Kidney epithelial cell (primary cell): ENCODE measurements around the gene CNTN3. TPM values are rescaled to one million over a fixed set of nuclear protein-coding genes. Genes with fewer than 3 reads are reported as not detected.

Source experiments
- DNase-seq: peaks from one replicate; pipeline ENCODE4 v3.0.0-alpha.2; 2010; ENCODE audit warnings: low read depth
- H3K27me3 ChIP-seq: 2 replicates; pipeline ENCODE4 v1.6.0; 2011; ENCODE audit warnings: low read length; ENCODE audit not compliant: control insufficient read depth, insufficient read depth
- H3K36me3 ChIP-seq: 2 replicates; pipeline ENCODE4 v1.5.1; 2011; ENCODE audit warnings: low read length; ENCODE audit not compliant: control insufficient read depth, insufficient read depth
- H3K4me3 ChIP-seq: 2 replicates; pipeline ENCODE4 v1.5.1; 2011; ENCODE audit warnings: low read depth, mild to moderate bottlenecking, control low read depth, low read length
- total RNA-seq: library from RNA; depleted of rRNA; stranded (reverse); fragments of >200 nt; gene quantifications from 2 replicates; pipeline ENCODE4 v1.2.3, GENCODE V29; 2015
- TF ChIP-seq, protein P1 (sequence below): IDR thresholded peaks from 2 replicates; pipeline ENCODE4 v1.5.1; 2011; ENCODE audit warnings: mild to moderate bottlenecking, moderate library complexity, low read length, control low read depth, inconsistent platforms; ENCODE audit not compliant: insufficient read depth, poor library complexity, severe bottlenecking

Gene CNTN3
- total RNA-seq, 1 donor from 2014 or later: 2.0 TPM

DNA sequence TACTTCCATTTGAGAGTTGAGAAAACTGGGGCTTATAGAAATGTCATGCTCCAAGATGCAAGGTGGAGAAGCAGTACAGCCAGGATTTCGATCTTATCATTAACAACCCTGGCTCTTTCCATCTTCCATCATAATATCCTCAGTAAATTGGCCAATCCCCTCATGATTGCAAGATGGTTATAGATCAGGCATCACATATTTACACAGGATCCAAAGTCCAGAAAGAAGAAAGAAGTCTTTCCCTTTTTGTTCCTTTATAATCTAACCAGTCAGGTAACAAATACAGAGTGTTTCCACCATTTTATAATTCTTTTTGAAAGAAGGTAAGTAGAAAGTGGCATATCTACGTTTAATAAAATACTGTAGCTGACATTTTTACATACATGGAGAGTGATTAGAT lies 29.7 kb downstream of the CNTN3 start:
- no peaks in the 10 kb centered on the region for H3K27me3 ChIP-seq
- no peak overlapping the region for H3K4me3 ChIP-seq
- no peaks in the 10 kb centered on the region for H3K36me3 ChIP-seq
- no peak for DNase-seq
- TF ChIP-seq, protein P1, sequence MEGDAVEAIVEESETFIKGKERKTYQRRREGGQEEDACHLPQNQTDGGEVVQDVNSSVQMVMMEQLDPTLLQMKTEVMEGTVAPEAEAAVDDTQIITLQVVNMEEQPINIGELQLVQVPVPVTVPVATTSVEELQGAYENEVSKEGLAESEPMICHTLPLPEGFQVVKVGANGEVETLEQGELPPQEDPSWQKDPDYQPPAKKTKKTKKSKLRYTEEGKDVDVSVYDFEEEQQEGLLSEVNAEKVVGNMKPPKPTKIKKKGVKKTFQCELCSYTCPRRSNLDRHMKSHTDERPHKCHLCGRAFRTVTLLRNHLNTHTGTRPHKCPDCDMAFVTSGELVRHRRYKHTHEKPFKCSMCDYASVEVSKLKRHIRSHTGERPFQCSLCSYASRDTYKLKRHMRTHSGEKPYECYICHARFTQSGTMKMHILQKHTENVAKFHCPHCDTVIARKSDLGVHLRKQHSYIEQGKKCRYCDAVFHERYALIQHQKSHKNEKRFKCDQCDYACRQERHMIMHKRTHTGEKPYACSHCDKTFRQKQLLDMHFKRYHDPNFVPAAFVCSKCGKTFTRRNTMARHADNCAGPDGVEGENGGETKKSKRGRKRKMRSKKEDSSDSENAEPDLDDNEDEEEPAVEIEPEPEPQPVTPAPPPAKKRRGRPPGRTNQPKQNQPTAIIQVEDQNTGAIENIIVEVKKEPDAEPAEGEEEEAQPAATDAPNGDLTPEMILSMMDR: no peak

DNA sequence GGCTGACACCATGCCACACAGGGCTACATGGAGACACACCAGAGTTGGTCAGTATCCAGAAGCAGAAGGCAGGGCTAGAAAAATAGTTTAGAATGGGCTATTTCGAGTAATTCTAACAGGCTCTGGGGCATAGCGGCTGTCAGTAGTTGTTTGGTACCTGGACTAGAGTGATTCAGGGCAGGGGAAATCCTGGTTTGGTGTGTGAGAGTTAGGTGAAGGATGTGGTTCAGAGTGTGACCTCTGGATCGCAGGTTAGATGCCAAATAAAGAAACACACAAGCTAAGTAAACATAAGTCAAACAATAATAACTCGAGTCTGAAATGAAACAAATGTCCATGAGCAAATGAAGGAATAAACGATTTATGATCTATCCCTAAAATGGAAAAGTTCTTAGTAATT lies 31.5 kb downstream of the CNTN3 start:
- Histone ChIP-seq H3K36me3 (no peaks in the 10 kb centered on the region), H3K4me3 (no peak overlapping the region), H3K27me3 (no peaks in the 10 kb centered on the region)
- no peak for DNase-seq
- TF ChIP-seq, protein P1: no peak

DNA sequence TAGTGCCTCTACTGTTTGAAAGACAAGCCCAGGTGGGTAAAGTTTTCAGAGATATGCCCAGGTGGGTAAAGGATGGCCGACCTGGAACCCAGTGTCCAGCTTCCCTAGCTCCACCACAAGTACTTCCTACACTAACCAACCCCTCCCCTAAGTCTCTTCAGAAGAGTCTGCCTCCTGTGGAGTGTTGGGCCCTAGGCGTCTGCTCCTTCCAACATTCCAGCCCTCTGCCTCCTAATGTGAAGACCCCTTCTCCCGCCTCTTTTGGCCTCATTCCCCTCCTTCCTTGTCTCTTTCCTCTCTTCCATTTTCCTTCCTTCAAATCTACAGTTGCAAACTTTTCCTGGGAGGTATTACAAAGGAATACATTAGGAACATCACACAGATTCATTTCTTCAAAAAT lies 38.6 kb downstream of the CNTN3 start:
- TF ChIP-seq, protein P1: no peak
- no peak for DNase-seq
- H3K4me3 ChIP-seq: no peak overlapping the region

DNA sequence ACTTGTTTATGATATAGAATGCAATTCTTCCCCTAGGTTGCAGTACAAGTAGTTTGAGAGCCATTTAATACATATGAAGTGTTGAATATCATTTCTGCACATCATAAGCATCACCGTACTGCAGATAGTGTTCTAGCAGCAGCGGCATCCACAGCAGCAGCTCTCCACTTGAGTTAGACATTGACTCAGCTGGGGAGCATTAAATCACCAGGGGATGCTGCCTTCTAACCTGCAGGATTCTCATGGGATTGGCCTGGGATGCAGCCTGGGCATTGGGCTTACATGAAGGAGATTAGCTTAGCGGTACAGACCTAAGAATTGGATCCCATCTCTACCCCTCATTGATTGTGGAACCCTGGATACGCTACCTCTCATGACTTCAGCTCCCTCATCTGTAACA lies 43.3 kb downstream of the CNTN3 start:
- H3K4me3 ChIP-seq: no peak overlapping the region
- no peaks in the 10 kb centered on the region for H3K36me3 ChIP-seq
- TF ChIP-seq, protein P1: no peak
- H3K27me3 ChIP-seq: no peaks in the 10 kb centered on the region
- no peak for DNase-seq

More for the DNA sequence above, 38.6 kb downstream of the CNTN3 start:
- Histone ChIP-seq H3K36me3 (no peaks in the 10 kb centered on the region), H3K27me3 (no peaks in the 10 kb centered on the region)
